Measurements from ENCODE around the gene MYH4. TPM values are rescaled to one million over a fixed set of nuclear protein-coding genes. Genes with fewer than 3 reads are reported as not detected.

The MYH4 gene
- total RNA-seq, 2 donors from 2014 or later, result not detected

DNA sequence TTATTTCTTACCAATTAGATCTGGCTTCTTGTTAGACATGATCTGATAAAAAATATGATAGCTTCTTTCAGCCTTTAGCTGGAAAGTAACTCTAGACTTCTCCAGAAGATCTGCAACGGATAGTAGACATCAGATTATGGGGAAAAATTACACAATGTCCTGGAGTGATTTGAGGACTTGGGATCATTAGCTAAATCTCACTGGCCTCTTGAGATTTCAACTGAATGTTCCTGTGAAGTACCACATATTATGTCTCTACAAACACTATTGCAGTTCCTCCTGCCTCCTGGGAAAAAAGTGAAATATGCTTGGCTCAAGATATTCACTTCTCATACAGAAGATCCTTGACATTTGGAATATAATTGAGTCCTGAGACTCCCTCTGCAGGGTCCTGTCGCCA is 43.5 kb upstream of the MYH4 start:
- no peaks in the 10 kb centered on the region for H3K36me3 ChIP-seq

DNA sequence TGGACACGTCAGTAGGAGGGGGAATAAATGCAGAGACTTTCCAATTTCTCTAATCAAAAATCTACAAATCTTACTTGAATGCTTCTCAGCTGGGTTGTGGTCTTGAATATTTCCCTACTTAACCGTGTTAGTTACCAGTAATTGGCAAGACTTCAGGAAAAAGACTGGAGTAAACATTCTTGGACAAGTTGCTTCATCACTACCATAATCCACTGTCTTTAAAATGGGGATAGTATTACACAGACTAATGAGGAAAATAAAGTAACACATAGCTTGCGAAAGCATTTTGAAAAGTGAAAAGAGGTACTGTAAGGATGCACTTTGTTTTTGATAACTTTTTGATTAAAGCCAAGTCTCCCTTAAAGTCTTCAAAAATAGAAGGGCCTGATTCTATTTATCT is 30.6 kb upstream of the MYH4 start:
- no peak for ATAC-seq (ENCODE audit: insufficient number of reproducible peaks, low FRiP score, low read depth)
- H3K27me3 ChIP-seq (replicated peaks; ENCODE audit: insufficient read depth), result no peaks in the 10 kb centered on the region
- no peak overlapping the region for H3K27ac ChIP-seq
- no peak overlapping the region for H3K4me3 ChIP-seq
- TF ChIP-seq, protein P1, sequence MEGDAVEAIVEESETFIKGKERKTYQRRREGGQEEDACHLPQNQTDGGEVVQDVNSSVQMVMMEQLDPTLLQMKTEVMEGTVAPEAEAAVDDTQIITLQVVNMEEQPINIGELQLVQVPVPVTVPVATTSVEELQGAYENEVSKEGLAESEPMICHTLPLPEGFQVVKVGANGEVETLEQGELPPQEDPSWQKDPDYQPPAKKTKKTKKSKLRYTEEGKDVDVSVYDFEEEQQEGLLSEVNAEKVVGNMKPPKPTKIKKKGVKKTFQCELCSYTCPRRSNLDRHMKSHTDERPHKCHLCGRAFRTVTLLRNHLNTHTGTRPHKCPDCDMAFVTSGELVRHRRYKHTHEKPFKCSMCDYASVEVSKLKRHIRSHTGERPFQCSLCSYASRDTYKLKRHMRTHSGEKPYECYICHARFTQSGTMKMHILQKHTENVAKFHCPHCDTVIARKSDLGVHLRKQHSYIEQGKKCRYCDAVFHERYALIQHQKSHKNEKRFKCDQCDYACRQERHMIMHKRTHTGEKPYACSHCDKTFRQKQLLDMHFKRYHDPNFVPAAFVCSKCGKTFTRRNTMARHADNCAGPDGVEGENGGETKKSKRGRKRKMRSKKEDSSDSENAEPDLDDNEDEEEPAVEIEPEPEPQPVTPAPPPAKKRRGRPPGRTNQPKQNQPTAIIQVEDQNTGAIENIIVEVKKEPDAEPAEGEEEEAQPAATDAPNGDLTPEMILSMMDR (IDR thresholded peaks at IDR 0.05), result no peak
- H3K9me3 ChIP-seq, result no peaks in the 10 kb centered on the region
- DNase-seq (ENCODE audit: low spot score), result no peak
- H3K36me3 ChIP-seq, result no peaks in the 10 kb centered on the region
- H3K4me1 ChIP-seq (ENCODE audit: control insufficient read depth in 1 of 2, low read depth in 2 of 2), result no peaks in the 10 kb centered on the region

More for the DNA sequence above, 43.5 kb upstream of the MYH4 start:
- Histone ChIP-seq H3K9me3 (no peaks in the 10 kb centered on the region), H3K27ac (no peak overlapping the region), H3K27me3 (replicated peaks; ENCODE audit: insufficient read depth) (no peaks in the 10 kb centered on the region), H3K4me1 (ENCODE audit: control insufficient read depth in 1 of 2, low read depth in 2 of 2) (no peaks in the 10 kb centered on the region), H3K4me3 (no peak overlapping the region)
- ATAC-seq (ENCODE audit: insufficient number of reproducible peaks, low FRiP score, low read depth) (no peak), DNase-seq (ENCODE audit: low spot score) (no peak)
- TF ChIP-seq, protein P1 (IDR thresholded peaks at IDR 0.05), result no peak

DNA sequence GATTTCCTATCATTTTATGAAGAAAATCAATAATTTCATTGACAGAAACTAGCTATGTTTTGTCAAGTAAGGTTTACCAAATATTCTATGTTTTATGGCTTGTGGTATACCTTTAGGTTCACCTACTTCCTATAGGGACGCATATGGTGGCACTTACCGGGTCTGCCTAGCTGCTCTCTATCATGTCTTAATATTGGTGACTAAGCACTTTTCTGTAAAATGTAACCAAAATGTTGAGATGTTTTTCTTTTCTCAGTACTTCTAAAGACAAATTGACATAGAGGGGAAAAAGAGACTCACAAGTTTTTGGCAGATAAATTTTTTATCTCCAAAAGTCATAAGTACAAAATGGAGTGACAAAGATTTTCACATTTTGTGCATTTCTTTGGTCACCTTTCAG is 22.6 kb upstream of the MYH4 start:
- Histone ChIP-seq H3K9me3 (peaks cover 10% of the 10 kb centered on the region), H3K36me3 (no peaks in the 10 kb centered on the region), H3K4me3 (no peak overlapping the region), H3K4me1 (ENCODE audit: control insufficient read depth in 1 of 2, low read depth in 2 of 2) (no peaks in the 10 kb centered on the region), H3K27ac (no peak overlapping the region), H3K27me3 (replicated peaks; ENCODE audit: insufficient read depth) (no peaks in the 10 kb centered on the region)
- TF ChIP-seq, protein P1 (IDR thresholded peaks at IDR 0.05), result no peak
- DNase-seq (ENCODE audit: low spot score) (no peak), ATAC-seq (ENCODE audit: insufficient number of reproducible peaks, low FRiP score, low read depth) (no peak)

DNA sequence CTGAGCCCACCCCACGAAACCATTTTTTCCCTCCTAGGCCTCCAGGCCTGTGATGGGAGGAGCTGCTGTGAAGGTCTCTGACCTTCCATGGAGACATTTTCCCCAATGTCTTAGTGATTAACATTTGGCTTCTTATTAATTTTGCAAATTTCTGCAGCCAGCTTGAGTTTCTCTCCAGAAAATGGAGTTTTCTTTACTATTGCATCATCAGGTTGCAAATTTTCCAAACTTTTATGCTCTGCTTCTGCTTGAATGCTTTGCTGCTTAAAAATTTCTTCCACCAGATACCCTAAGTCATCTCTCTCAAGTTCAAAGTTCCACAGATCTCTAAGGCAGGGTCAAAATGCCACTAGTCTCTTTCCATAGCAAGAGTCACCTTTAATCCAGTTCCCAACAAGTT is 12.9 kb upstream of the MYH4 start:
- no peak overlapping the region for H3K4me3 ChIP-seq
- DNase-seq (ENCODE audit: low spot score) (no peak), ATAC-seq (ENCODE audit: insufficient number of reproducible peaks, low FRiP score, low read depth) (no peak)
- no peaks in the 10 kb centered on the region for H3K36me3 ChIP-seq
- H3K27ac ChIP-seq, result no peak overlapping the region
- H3K9me3 ChIP-seq, result peaks cover 3% of the 10 kb centered on the region
- H3K27me3 ChIP-seq (replicated peaks; ENCODE audit: insufficient read depth), result no peaks in the 10 kb centered on the region
- no peaks in the 10 kb centered on the region for H3K4me1 ChIP-seq (ENCODE audit: control insufficient read depth in 1 of 2, low read depth in 2 of 2)
- TF ChIP-seq, protein P1 (IDR thresholded peaks at IDR 0.05), result no peak

DNA sequence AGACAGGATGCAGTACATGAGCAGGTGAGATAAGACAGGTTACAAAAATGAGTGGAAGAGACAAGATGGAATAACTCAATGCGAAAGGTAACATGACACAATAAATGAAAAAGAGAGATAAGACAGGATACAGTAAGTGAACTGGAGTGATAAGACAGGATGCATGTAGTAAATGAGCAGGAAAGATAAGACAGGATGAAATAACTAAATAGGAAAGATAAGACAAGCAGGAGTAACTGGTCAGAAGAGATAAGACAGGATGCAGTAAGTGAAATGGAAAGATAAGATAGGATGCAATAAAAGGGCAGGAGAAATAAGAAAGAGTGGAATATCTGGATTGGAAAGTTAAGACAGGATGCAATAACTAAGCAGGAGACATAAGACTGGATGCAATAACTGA is 8.3 kb upstream of the MYH4 start:
- H3K27me3 ChIP-seq (replicated peaks; ENCODE audit: insufficient read depth), result no peaks in the 10 kb centered on the region
- ATAC-seq (ENCODE audit: insufficient number of reproducible peaks, low FRiP score, low read depth), result no peak
- TF ChIP-seq, protein P1 (IDR thresholded peaks at IDR 0.05), result no peak

More for the DNA sequence above, 8.3 kb upstream of the MYH4 start:
- Histone ChIP-seq H3K9me3 (no peaks in the 10 kb centered on the region), H3K4me3 (no peak overlapping the region), H3K4me1 (ENCODE audit: control insufficient read depth in 1 of 2, low read depth in 2 of 2) (no peaks in the 10 kb centered on the region), H3K27ac (no peak overlapping the region), H3K36me3 (no peaks in the 10 kb centered on the region)
- DNase-seq (ENCODE audit: low spot score), result no peak

Measured in thoracic aorta (tissue), 2 donors.